Measurements from ENCODE around the gene RRP7A.

DNA sequence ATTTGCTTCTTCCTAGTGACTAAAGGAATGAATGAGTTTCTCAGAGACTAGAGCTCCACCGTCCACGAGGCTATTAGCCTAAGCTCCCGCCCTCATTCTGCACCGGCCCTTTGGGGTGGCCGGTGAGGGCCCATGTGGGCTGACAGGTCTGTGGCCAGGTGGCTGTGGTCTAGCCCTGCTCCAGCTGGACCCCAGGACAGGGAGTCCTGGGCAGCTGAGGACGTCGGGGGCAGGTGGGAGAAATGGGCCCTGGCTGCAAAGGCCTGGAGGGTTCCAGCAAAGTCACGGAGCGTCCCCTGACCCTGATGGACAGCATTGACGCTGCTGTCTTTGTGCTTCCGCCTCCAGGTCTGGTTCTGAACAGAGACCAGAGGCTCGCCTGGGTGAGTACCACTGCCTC is 46.4 kb upstream of the RRP7A start:
- TF ChIP-seq, protein P1, sequence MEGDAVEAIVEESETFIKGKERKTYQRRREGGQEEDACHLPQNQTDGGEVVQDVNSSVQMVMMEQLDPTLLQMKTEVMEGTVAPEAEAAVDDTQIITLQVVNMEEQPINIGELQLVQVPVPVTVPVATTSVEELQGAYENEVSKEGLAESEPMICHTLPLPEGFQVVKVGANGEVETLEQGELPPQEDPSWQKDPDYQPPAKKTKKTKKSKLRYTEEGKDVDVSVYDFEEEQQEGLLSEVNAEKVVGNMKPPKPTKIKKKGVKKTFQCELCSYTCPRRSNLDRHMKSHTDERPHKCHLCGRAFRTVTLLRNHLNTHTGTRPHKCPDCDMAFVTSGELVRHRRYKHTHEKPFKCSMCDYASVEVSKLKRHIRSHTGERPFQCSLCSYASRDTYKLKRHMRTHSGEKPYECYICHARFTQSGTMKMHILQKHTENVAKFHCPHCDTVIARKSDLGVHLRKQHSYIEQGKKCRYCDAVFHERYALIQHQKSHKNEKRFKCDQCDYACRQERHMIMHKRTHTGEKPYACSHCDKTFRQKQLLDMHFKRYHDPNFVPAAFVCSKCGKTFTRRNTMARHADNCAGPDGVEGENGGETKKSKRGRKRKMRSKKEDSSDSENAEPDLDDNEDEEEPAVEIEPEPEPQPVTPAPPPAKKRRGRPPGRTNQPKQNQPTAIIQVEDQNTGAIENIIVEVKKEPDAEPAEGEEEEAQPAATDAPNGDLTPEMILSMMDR (IDR thresholded peaks at IDR 0.05) = no peak
- no peak for TF ChIP-seq POLR2AphosphoS5 (IDR thresholded peaks at IDR 0.05)

All from esophagus muscularis mucosa (tissue), 3 donors.